NCI-H1105 (cell line): Measurements from ENCODE around the gene GABRQ.
"Not testable (repeated sequence)": the region's sequence is repeated elsewhere in the genome, so short reads cannot be mapped to it uniquely, and the experiment has no call there.

Experiments used
- DNase-seq: peaks from one replicate; lab custom pipeline; 2025; lab: John Stamatoyannopoulos, UW

Gene GABRQ

DNA sequence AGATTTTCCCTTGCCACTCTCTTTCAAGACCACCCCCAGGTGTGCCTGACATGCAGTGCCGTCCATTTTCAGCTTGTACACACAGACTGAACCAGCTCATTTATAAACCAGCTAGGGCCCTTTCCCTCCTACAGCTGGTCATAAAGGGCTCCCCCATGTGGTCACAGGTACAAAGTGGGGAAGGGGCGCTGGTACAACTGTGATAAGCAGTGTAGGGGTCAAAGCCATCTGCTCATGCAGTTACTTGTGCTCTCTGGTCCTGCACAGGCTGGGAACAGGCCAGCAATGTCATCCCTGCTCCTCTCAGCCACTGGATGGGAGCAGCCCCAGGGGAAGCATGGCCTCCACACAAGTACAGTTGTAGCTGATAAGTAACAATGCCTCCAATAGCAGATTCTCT, 20.6 kb downstream of the GABRQ start:
- DNase-seq: no peak

DNA sequence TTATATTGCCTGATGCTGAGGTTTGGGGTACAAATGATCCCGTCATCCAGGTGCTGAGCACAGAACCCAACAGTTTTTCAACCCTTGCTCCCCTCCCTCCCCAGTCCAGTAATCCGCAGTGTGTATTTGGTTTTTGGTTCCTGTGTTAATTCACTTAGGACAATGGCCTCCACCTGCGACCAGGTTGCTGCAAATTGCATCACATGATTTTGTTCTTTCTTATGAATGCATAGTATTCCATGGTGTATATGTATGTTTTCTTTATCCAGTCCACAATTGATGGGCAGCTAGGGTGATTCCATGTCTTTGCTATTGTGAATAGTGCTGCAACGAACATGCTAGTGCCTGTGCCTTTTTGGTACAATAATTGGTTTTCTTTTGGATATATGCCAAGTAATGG, 25.4 kb downstream of the GABRQ start:
- no peak for DNase-seq

DNA sequence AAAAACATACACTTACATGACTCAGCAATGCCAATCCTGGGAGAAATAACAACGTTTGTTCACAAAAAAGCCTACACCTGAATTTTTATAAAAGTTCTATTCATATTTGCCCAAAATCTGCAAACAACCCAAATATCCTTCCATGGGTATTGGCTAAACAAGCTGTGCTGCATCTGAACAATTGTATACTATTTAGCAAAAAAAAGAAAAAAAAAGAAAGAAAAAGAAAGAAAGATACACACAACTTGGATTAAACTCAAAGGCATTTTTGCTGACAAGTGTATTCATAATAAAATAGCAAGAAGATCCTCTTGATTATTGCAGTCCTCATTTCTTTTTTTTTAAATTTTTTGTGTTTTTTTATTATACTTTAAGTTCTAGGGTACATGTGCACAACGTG, 36.4 kb downstream of the GABRQ start:
- no peak for DNase-seq

DNA sequence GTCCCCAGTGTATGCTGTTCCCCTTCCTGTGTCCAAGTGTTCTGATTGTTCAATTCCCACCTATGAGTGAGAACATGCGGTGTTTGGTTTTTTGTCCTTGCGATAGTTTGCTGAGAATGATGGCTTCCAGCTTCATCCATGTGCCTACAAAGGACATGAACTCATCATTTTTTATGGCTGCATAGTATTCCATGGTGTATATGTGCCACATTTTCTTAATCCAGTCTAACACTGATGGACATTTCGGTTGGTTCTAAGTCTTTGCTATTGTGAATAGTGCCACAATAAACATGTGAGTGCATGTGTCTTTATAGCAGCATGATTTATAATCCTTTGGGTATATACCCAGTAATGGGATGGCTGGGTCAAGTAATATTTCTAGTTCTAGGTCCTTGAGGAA, 37.0 kb downstream of the GABRQ start:
- not testable (repeated sequence) for DNase-seq

DNA sequence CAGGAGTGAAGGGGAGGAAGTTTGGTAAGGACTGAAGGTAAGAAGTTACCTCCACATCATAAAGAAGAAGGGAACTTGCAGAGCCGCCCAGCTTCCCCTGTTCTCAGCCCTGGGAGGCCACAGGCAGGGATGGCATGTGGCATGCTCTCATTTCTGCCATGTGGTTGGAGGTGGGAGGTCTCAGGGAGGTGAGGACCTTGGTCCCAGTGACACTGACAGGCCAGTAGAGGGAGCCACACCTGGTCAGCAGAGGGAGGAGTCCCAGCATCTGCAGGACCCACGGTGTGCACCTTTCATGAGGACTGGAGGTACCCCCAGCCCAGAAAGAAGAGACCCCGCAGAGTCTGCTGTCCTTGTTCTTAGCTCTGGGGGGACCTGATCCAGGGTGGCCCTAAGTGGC, 43.3 kb downstream of the GABRQ start:
- DNase-seq: not testable (repeated sequence)

DNA sequence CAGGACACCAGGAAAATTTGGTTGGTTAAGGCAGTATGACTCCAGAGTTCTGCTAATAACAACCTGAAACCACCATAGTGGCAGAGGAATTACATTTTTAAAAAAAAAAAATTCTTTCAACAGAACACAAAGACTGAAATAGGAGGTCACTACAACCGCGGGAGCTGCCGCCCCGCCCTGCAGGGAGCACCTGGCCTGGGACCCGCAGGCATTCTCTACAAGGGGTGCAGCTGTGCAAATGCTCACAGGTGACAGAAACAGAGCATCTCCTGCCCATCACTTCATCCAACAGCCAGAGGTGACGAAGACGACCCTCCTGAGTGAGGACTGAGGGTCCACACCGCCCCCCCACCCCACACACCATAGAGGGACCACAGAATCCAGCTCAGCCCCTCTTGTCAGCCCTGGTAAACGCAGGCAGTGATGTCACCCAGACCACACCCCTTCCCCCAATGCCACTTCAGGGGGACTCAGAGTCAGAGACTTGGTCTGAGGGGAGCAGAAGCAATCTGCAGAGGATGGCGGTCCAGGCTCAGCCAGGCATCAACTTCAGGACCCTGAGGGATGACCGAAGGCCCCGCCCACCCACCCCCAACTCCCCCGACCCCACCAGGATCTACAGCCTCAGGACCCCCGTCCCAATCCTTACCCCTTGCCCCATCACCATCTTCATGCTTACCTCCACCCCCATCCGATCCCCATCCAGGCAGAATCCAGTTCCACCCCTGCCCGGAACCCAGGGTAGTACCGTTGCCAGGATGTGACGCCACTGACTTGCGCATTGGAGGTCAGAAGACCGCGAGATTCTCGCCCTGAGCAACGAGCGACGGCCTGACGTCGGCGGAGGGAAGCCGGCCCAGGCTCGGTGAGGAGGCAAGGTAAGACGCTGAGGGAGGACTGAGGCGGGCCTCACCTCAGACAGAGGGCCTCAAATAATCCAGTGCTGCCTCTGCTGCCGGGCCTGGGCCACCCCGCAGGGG, 60.5 kb downstream of the GABRQ start, which contains the start of gene MAGEA3:
MAGEA3 (plus strand) TSS at position 843 of the 980 bp plus-strand sequence. CDS start 2,039 bp downstream, outside the sequence.
- DNase-seq: not testable (repeated sequence)

DNA sequence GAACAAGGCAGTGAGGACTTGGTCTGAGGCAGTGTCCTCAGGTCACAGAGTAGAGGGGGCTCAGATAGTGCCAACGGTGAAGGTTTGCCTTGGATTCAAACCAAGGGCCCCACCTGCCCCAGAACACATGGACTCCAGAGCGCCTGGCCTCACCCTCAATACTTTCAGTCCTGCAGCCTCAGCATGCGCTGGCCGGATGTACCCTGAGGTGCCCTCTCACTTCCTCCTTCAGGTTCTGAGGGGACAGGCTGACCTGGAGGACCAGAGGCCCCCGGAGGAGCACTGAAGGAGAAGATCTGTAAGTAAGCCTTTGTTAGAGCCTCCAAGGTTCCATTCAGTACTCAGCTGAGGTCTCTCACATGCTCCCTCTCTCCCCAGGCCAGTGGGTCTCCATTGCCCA, 62.7 kb downstream of the GABRQ start:
- DNase-seq: not testable (repeated sequence)

DNA sequence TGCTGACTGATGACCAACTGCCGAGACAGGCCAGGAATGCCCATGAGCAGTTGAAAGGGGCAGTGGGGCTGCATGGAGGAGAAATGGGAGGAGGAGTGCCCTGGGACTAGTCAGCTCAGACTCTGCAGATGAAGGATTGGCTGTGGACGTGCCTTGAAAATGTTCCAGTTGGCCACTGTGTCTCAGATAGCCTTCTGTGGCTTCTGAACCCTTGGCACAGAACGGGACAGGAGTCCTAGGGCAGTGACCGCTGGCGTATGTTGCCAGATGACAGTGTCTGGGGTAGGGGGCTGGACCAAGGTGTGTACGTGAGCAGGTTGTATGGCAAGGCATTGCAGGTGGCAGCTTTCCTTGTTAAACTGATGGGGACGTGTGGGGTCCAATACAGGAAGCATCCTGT, 68.8 kb downstream of the GABRQ start:
- DNase-seq: not testable (repeated sequence)
